GM23248 (cell line): ENCODE data around the gene FGD2. TPM values are rescaled to one million over a fixed set of nuclear protein-coding genes. Genes with fewer than 3 reads are reported as not detected.

ENCODE experiments used
- DNase-seq: peaks from one replicate; pipeline ENCODE4 v3.0.0-alpha.2; 2015
- H2AFZ ChIP-seq: fragments of 200-600 bp; sonication (generic); 2 replicates; pipeline ENCODE4 v1.6.1; 2016; ENCODE audit warnings: antibody characterized with exemption
- H3F3A ChIP-seq: fragments of 200-600 bp; sonication (generic); 2 replicates; pipeline ENCODE4 v1.6.1; 2016; ENCODE audit warnings: mild to moderate bottlenecking, antibody characterized with exemption, mixed run types; ENCODE audit not compliant: insufficient read depth
- H3K27ac ChIP-seq: fragments of 200-600 bp; sonication (generic); 2 replicates; pipeline ENCODE4 v1.5.1; 2016; ENCODE audit warnings: mild to moderate bottlenecking
- H3K27me3 ChIP-seq: fragments of 200-600 bp; sonication (generic); replicated peaks from 2 replicates; pipeline ENCODE4 v1.6.1; 2016; ENCODE audit warnings: mild to moderate bottlenecking; ENCODE audit not compliant: insufficient read depth
- H3K36me3 ChIP-seq: fragments of 200-600 bp; sonication (generic); 2 replicates; pipeline ENCODE4 v1.6.1; 2016; ENCODE audit warnings: low read depth, mild to moderate bottlenecking
- H3K4me1 ChIP-seq: fragments of 200-600 bp; sonication (generic); 2 replicates; pipeline ENCODE4 v1.6.1; 2016; ENCODE audit warnings: mild to moderate bottlenecking; ENCODE audit not compliant: insufficient read depth
- H3K4me2 ChIP-seq: fragments of 200-600 bp; sonication (generic); one replicate; pipeline ENCODE4 v1.6.1; 2016; ENCODE audit warnings: mild to moderate bottlenecking; ENCODE audit not compliant: unreplicated experiment
- H3K4me3 ChIP-seq: fragments of 200-600 bp; sonication (generic); 2 replicates; pipeline ENCODE4 v1.5.1; 2016; ENCODE audit warnings: mild to moderate bottlenecking
- H3K79me2 ChIP-seq: fragments of 200-600 bp; sonication (generic); 2 replicates; pipeline ENCODE4 v1.6.1; 2016; ENCODE audit warnings: mild to moderate bottlenecking; ENCODE audit not compliant: insufficient read depth
- H3K9ac ChIP-seq: fragments of 200-600 bp; sonication (generic); 2 replicates; pipeline ENCODE4 v1.6.1; 2016; ENCODE audit warnings: mild to moderate bottlenecking
- H3K9me2 ChIP-seq: fragments of 200-600 bp; sonication (generic); 2 replicates; pipeline ENCODE4 v1.6.1; 2016; ENCODE audit warnings: mixed run types, mild to moderate bottlenecking, moderate library complexity; ENCODE audit not compliant: insufficient read depth
- H3K9me3 ChIP-seq: fragments of 200-600 bp; sonication (generic); one replicate; pipeline ENCODE4 v1.6.1; 2017; ENCODE audit warnings: low read depth
- H4K20me1 ChIP-seq: fragments of 200-600 bp; sonication (generic); 2 replicates; pipeline ENCODE4 v1.6.0; 2016; ENCODE audit not compliant: insufficient read depth
- EZH2 ChIP-seq: fragments of 200-600 bp; sonication (generic); IDR thresholded peaks from 2 replicates; pipeline ENCODE4 v1.6.1; 2018; ENCODE audit warnings: antibody characterized with exemption, mild to moderate bottlenecking; ENCODE audit not compliant: insufficient read depth, poor library complexity, severe bottlenecking
- EZH2phosphoT487 ChIP-seq: fragments of 200-600 bp; sonication (generic); IDR thresholded peaks from 2 replicates; pipeline ENCODE4 v1.6.1; 2018; ENCODE audit warnings: antibody characterized with exemption, moderate library complexity, mild to moderate bottlenecking, low read depth; ENCODE audit not compliant: insufficient read depth
- WGBS, 2 experiments: methylation state at CpG; one replicate each; pipeline ENCODE4 v1.1.6; 2015 to 2017; ENCODE audit warnings: low lambda C conversion rate in 2 of 2, low coverage in 1 of 2; ENCODE audit errors: missing lambda C conversion rate in 2 of 2; 5-methylcytosine and 5-hydroxymethylcytosine counted together
- in situ Hi-C: fragments of 300-500 bp; cut with MboI; formaldehyde crosslinking; loops from 2 replicates; pipeline ENCODE4 v1.15.0; 2020
- polyA plus RNA-seq: library from polyadenylated mRNA; unstranded; fragments of >200 nt; fragmentation: Nextera tagmentation; extraction: Ambion mirVana; gene quantifications from 2 replicates; pipeline ENCODE4 v1.2.1, GENCODE V29; 2016
- total RNA-seq: library from RNA; depleted of rRNA; stranded (reverse); fragments of >200 nt; shearing (Covaris generic); gene quantifications from 2 replicates; pipeline ENCODE4 v1.2.3, GENCODE V29; 2014

The FGD2 gene
- total and polyA plus RNA-seq, 2 experiments from 2014 or later: not detected

- in situ Hi-C loops: no loop called here
- Histone ChIP-seq H3F3A (peaks cover 11% of the 10 kb centered on the region), H3K4me3 (no peak overlapping the region), H3K9me3 (no peaks in the 10 kb centered on the region), H3K79me2 (no peaks in the 10 kb centered on the region), H3K36me3 (no peaks in the 10 kb centered on the region), H3K9ac (no peak overlapping the region), H3K4me1 (peaks cover 20% of the 10 kb centered on the region), H3K27me3 (no peaks in the 10 kb centered on the region), H3K4me2 (no peak overlapping the region), H2AFZ (no peak overlapping the region), H4K20me1 (no peaks in the 10 kb centered on the region), H3K27ac (no peak overlapping the region), H3K9me2 (no peaks in the 10 kb centered on the region)
- TF ChIP-seq EZH2phosphoT487 (no peak), EZH2 (no peak)
- WGBS, 2 experiments: 86 to 88% methylated on average over 30 to 44 of the region's 44 CpGs
- no peak for DNase-seq
These were observed 46.5 kb upstream of the FGD2 start for GRCh38 chr6:36958775-36959554.

GRCh38 chr6:36959555-36960250 lies 45.8 kb upstream of the FGD2 start:
- Histone ChIP-seq H3K9ac (no peak overlapping the region), H3F3A (peaks cover 11% of the 10 kb centered on the region), H3K27me3 (no peaks in the 10 kb centered on the region), H3K4me1 (peaks cover 20% of the 10 kb centered on the region), H3K27ac (no peak overlapping the region), H4K20me1 (no peaks in the 10 kb centered on the region), H3K36me3 (no peaks in the 10 kb centered on the region), H2AFZ (no peak overlapping the region), H3K9me3 (no peaks in the 10 kb centered on the region), H3K4me3 (no peak overlapping the region), H3K9me2 (no peaks in the 10 kb centered on the region), H3K79me2 (no peaks in the 10 kb centered on the region), H3K4me2 (no peak overlapping the region)
- in situ Hi-C loops: no loop called here
- TF ChIP-seq EZH2phosphoT487 (no peak), EZH2 (no peak)
- WGBS, 2 experiments: 76 to 79% methylated on average over 17 of the region's 17 CpGs
- no peak for DNase-seq

- no peak overlapping the region for H3K4me2 ChIP-seq
- TF ChIP-seq EZH2phosphoT487: no peak
- TF ChIP-seq EZH2: no peak
- no peaks in the 10 kb centered on the region for H3K9me3 ChIP-seq
- H3K79me2 ChIP-seq: no peaks in the 10 kb centered on the region
- H3K9me2 ChIP-seq: no peaks in the 10 kb centered on the region
- WGBS, 2 experiments: 81 to 85% methylated on average over 32 to 40 of the region's 40 CpGs
- H4K20me1 ChIP-seq: no peaks in the 10 kb centered on the region
- H2AFZ ChIP-seq: no peak overlapping the region
- no peak overlapping the region for H3K27ac ChIP-seq
- no peak overlapping the region for H3K4me3 ChIP-seq
- H3K4me1 ChIP-seq: peaks cover 13% of the 10 kb centered on the region
- DNase-seq: no peak
- no peaks in the 10 kb centered on the region for H3K27me3 ChIP-seq
- peaks cover 29% of the 10 kb centered on the region for H3F3A ChIP-seq
- in situ Hi-C loops: no loop called here
- no peak overlapping the region for H3K9ac ChIP-seq
- no peaks in the 10 kb centered on the region; the same call in 1 of the 2 replicates for H3K36me3 ChIP-seq
These were observed 43.7 kb upstream of the FGD2 start for GRCh38 chr6:36961441-36962435.

- DNase-seq: peak; percentile 45
- Histone ChIP-seq H3K9me2 (no peaks in the 10 kb centered on the region), H3K9me3 (no peaks in the 10 kb centered on the region), H3K79me2 (no peaks in the 10 kb centered on the region), H3K4me2 (no peak overlapping the region), H3K4me3 (no peak overlapping the region), H3K27ac (no peak overlapping the region), H2AFZ (no peak overlapping the region), H4K20me1 (no peaks in the 10 kb centered on the region), H3K27me3 (no peaks in the 10 kb centered on the region), H3F3A (peaks cover 39% of the 10 kb centered on the region), H3K4me1 (peaks cover 13% of the 10 kb centered on the region), H3K36me3 (peaks cover 9% of the 10 kb centered on the region; the same call in 1 of the 2 replicates), H3K9ac (no peak overlapping the region)
- in situ Hi-C loops: no loop called here
- WGBS, 2 experiments: 89 to 92% methylated on average over 12 of the region's 12 CpGs
- TF ChIP-seq EZH2 (no peak), EZH2phosphoT487 (no peak)
These were observed 42.6 kb upstream of the FGD2 start for GRCh38 chr6:36962874-36963273.
